HepG2 (cell line): Measurements from ENCODE around the gene NSFL1C.

Source experiments
- PHF21A ChIP-seq: sonication (generic); formaldehyde crosslinking; IDR thresholded peaks from 2 replicates; pipeline ENCODE4 v1.5.0; 2020; ENCODE audit warnings: mild to moderate bottlenecking, missing genetic modification reagents
- POLR2A ChIP-seq, 2 experiments: IDR thresholded peaks; 2 replicates each; pipeline ENCODE4 v1.6.1; 2011; ENCODE audit warnings: low read depth in 2 of 2, low read length in 2 of 2, mild to moderate bottlenecking in 1 of 2, moderate library complexity in 1 of 2; ENCODE audit not compliant: insufficient read depth in 1 of 2
- ZBTB8A ChIP-seq: sonication (generic); formaldehyde crosslinking; IDR thresholded peaks from 2 replicates; pipeline ENCODE4 v1.4.0; 2020; ENCODE audit warnings: mild to moderate bottlenecking, low read depth, missing genetic modification reagents, borderline replicate concordance
- ZNF607 ChIP-seq: sonication (generic); formaldehyde crosslinking; IDR thresholded peaks from 2 replicates; pipeline ENCODE4 v1.5.1; 2020; ENCODE audit warnings: missing genetic modification reagents, mild to moderate bottlenecking, borderline replicate concordance
- TF ChIP-seq, protein P1 (sequence below): sonication (generic); formaldehyde crosslinking; IDR thresholded peaks from 2 replicates; pipeline ENCODE4 v1.8.1; 2022; ENCODE audit warnings: low read depth, mild to moderate bottlenecking, missing genetic modification reagents
- TF ChIP-seq, protein P2 (sequence below): sonication (generic); formaldehyde crosslinking; IDR thresholded peaks from 2 replicates; pipeline ENCODE4 v1.4.0; 2020; ENCODE audit warnings: missing genetic modification reagents
- TF ChIP-seq, protein P3 (sequence below): IDR thresholded peaks from 2 replicates; pipeline ENCODE4 v1.6.1; 2018; ENCODE audit warnings: missing genetic modification reagents

DNA sequence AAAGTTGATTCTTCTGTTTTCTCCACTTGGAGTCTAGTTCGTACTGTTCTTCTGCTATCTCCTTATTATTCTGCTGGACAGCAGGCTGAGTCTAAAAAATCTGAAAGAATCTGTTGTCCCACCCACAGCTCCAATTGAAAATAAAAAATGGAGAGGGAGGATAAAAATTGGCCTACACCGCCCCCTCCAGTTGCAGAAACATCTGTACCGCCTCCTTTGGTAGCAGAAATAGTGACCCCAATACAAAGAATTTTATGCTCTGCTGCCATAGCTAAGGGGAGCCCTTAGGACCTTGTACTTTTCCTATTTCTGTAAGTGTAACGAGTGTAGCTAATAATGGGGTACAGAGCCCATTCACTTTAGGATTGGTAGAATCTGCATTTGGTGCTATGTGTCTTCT, 68.9 kb downstream of the NSFL1C start:
- TF ChIP-seq ZNF607 (CRISPR knock-in tag), result no peak
- TF ChIP-seq, protein P1, sequence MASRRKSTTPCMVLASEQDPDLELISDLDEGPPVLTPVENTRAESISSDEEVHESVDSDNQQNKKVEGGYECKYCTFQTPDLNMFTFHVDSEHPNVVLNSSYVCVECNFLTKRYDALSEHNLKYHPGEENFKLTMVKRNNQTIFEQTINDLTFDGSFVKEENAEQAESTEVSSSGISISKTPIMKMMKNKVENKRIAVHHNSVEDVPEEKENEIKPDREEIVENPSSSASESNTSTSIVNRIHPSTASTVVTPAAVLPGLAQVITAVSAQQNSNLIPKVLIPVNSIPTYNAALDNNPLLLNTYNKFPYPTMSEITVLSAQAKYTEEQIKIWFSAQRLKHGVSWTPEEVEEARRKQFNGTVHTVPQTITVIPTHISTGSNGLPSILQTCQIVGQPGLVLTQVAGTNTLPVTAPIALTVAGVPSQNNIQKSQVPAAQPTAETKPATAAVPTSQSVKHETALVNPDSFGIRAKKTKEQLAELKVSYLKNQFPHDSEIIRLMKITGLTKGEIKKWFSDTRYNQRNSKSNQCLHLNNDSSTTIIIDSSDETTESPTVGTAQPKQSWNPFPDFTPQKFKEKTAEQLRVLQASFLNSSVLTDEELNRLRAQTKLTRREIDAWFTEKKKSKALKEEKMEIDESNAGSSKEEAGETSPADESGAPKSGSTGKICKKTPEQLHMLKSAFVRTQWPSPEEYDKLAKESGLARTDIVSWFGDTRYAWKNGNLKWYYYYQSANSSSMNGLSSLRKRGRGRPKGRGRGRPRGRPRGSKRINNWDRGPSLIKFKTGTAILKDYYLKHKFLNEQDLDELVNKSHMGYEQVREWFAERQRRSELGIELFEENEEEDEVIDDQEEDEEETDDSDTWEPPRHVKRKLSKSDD, result no peak
- TF ChIP-seq, protein P2, sequence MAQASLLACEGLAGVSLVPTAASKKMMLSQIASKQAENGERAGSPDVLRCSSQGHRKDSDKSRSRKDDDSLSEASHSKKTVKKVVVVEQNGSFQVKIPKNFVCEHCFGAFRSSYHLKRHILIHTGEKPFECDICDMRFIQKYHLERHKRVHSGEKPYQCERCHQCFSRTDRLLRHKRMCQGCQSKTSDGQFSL (CRISPR knock-in tag), result no peak
- TF ChIP-seq, protein P3, sequence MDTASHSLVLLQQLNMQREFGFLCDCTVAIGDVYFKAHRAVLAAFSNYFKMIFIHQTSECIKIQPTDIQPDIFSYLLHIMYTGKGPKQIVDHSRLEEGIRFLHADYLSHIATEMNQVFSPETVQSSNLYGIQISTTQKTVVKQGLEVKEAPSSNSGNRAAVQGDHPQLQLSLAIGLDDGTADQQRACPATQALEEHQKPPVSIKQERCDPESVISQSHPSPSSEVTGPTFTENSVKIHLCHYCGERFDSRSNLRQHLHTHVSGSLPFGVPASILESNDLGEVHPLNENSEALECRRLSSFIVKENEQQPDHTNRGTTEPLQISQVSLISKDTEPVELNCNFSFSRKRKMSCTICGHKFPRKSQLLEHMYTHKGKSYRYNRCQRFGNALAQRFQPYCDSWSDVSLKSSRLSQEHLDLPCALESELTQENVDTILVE (CRISPR knock-in tag), result no peak
- no peak for TF ChIP-seq ZBTB8A (CRISPR knock-in tag)
- TF ChIP-seq PHF21A (CRISPR knock-in tag), result no peak
- TF ChIP-seq POLR2A (IDR thresholded peaks at IDR 0.05; ENCODE audit: insufficient read depth in 1 of 2, low read depth in 2 of 2, low read length in 2 of 2), result no peak
